ENCODE data around the gene BAIAP2.

BAIAP2 gene

GRCh38 chr17:81160306-81160705 lies 125.4 kb downstream of the BAIAP2 start:
- DNase-seq (ENCODE audit: low spot score), result no peak

GRCh38 chr17:81160747-81161453 lies 125.9 kb downstream of the BAIAP2 start:
- no peak for DNase-seq (ENCODE audit: low spot score)

- DNase-seq (ENCODE audit: low spot score), result no peak
These were observed 126.6 kb downstream of the BAIAP2 start for GRCh38 chr17:81161536-81161935.

GRCh38 chr17:81161972-81162371 lies 127.0 kb downstream of the BAIAP2 start:
- DNase-seq (ENCODE audit: low spot score), result no peak

GRCh38 chr17:81162491-81162890 lies 127.5 kb downstream of the BAIAP2 start:
- DNase-seq (ENCODE audit: low spot score), result no peak

GRCh38 chr17:81163051-81163695 lies 128.2 kb downstream of the BAIAP2 start:
- DNase-seq (ENCODE audit: low spot score), result no peak

- DNase-seq (ENCODE audit: low spot score), result no peak
These were observed 128.9 kb downstream of the BAIAP2 start for GRCh38 chr17:81163703-81164370.

GRCh38 chr17:81164371-81165245 lies 129.7 kb downstream of the BAIAP2 start:
- DNase-seq (ENCODE audit: low spot score), result no peak

- no peak for DNase-seq (ENCODE audit: low spot score)
These were observed 130.5 kb downstream of the BAIAP2 start, which contains the start of gene PVALEF for GRCh38 chr17:81165246-81166032. PVALEF (plus strand) TSS chr17:81165507; CDS start chr17:81181227, 15,720 bp downstream.

- DNase-seq (ENCODE audit: low spot score), result no peak
These were observed 131.1 kb downstream of the BAIAP2 start, which contains the start of gene AATK for GRCh38 chr17:81166033-81166492. AATK (minus strand) TSS chr17:81166221; CDS start chr17:81165992, 229 bp downstream.

All from NAMALWA (cell line).